Activated naive CD8-positive, alpha-beta T cell treated with anti-CD3 and anti-CD28 coated beads, Interleukin-2, amount 10 ng/mL, durations not matched to agents 7 days and 5 days (primary cell): ENCODE results near the gene EML1. TPM values are rescaled to one million over a fixed set of nuclear protein-coding genes. Genes with fewer than 3 reads are reported as not detected.

Experiments used
- ATAC-seq: fragments of 150-1000 bp; cut with Tn5 transposase; one replicate; pipeline ENCODE4 v1.10.0; 2021; ENCODE audit warnings: low read depth, moderate library complexity
- POLR2A ChIA-PET: fragments of 350-600 bp; sonication (Branson Sonifier 250); formaldehyde crosslinking; loops from one replicate; lab custom pipeline; 2021; ENCODE audit warnings: antibody characterized with exemption; lab: Charles Lee
- DNase-seq: peaks from one replicate; pipeline ENCODE4 v3.0.0; 2021
- H3K27ac Mint-ChIP-seq: one replicate; pipeline ENCODE4 v1.8.0; 2022; ENCODE audit warnings: mild to moderate bottlenecking, mixed read lengths
- H3K27me3 Mint-ChIP-seq: one replicate; pipeline ENCODE4 v1.8.0; 2022; ENCODE audit warnings: mild to moderate bottlenecking, moderate library complexity, mixed read lengths
- H3K36me3 Mint-ChIP-seq: one replicate; pipeline ENCODE4 v1.8.0; 2021; ENCODE audit warnings: mild to moderate bottlenecking, mixed read lengths
- H3K4me1 Mint-ChIP-seq: one replicate; pipeline ENCODE4 v1.8.0; 2021; ENCODE audit warnings: mixed read lengths
- H3K4me3 Mint-ChIP-seq: one replicate; pipeline ENCODE4 v1.8.0; 2022; ENCODE audit warnings: mild to moderate bottlenecking, moderate library complexity, mixed read lengths
- H3K9me3 Mint-ChIP-seq: one replicate; pipeline ENCODE4 v1.8.0; 2021; ENCODE audit warnings: mixed read lengths
- total RNA-seq, 2 experiments: library from RNA; stranded (reverse); gene quantifications; one replicate each; pipeline ENCODE4 v1.2.3, GENCODE V29; 2021

EML1 gene
- total RNA-seq, 2 experiments from 2014 or later: 0.69 TPM; not detected in 1

DNA sequence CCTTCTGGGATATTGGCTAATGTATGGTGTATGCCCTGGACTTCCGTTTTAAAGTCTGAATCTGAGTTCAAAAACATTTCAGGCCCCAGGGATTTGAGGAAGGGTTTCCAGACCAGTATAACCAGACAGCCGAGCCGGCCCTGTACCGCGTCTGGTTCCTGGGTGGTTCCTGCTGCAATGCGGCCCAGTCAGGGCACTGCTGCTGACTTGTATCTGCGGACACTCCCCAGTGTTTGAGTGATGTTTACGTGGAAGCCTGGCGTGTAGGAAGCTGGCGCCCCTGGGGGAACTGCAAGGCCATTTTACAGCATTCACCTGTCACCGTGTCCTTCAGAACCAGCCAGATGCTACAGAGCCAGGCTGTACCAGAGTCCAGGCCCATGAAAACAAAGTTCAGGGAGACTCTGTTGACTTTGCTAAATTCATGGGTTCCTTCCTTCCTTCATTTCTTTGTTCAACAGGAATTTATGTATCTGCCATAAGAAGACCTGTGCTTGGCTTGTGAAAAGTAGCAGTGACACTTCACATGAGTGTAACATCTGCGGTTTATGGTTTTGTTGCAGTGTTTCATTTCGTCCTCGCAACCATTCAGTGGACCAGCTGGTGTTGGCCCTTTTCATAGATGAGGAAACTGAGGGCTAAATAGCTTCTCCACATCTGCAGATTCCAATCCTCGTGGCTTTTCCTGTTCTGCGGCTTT is 16.8 kb downstream of the EML1 start:
- Mint-ChIP-seq H3K27me3 (peaks cover 48% of the 10 kb centered on the region), H3K4me1 (no peaks in the 10 kb centered on the region), H3K36me3 (no peaks in the 10 kb centered on the region), H3K4me3 (no peak overlapping the region), H3K9me3 (no peaks in the 10 kb centered on the region), H3K27ac (no peak overlapping the region)
- no peak for DNase-seq
- no peak for ATAC-seq
- POLR2A ChIA-PET: no interaction called here

GRCh38 chr14:99810559-99810874 is 17.3 kb downstream of the EML1 start:
- POLR2A ChIA-PET: no interaction called here
- H3K4me3 Mint-ChIP-seq: no peak overlapping the region
- DNase-seq (no peak), ATAC-seq (no peak)
- peaks cover 46% of the 10 kb centered on the region for H3K27me3 Mint-ChIP-seq
- no peaks in the 10 kb centered on the region for H3K36me3 Mint-ChIP-seq
- H3K4me1 Mint-ChIP-seq: no peaks in the 10 kb centered on the region
- H3K9me3 Mint-ChIP-seq: no peaks in the 10 kb centered on the region
- no peak overlapping the region for H3K27ac Mint-ChIP-seq

DNA sequence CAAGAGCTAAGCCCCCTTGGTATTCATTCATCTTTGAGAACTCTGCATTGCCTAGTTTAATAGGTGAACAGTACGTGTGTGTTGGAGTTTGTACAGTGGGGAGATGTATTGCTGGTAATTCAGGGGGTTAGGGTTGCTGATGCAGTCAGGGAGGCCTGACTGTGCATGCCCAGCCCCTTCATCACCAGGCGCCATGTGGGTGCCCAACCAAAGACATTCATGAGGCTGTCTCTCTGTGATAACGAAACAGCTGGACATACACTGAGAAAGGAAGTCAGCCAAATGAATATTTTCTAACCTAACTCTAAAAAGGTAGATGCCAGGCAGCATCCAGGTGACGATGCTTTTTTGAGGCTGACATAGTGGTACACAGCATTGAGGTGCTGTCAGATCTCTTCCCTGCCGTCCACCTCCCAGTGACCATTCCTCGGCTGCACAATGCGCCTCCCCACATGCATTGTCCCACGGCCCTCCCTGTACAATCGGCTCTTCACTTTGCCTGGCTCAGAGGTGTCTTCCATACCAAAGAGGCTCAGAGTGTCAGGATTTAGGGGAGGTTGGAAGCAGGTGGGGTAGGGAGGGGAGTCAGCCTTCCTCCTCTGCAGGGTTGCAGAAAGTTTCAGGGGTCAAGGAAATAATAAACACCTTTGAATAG is 19.0 kb downstream of the EML1 start:
- POLR2A ChIA-PET: no interaction called here
- DNase-seq: no peak
- Mint-ChIP-seq H3K27ac (no peak overlapping the region), H3K36me3 (no peaks in the 10 kb centered on the region), H3K27me3 (peaks cover 40% of the 10 kb centered on the region), H3K9me3 (no peaks in the 10 kb centered on the region), H3K4me1 (no peaks in the 10 kb centered on the region), H3K4me3 (no peak overlapping the region)
- no peak for ATAC-seq

DNA sequence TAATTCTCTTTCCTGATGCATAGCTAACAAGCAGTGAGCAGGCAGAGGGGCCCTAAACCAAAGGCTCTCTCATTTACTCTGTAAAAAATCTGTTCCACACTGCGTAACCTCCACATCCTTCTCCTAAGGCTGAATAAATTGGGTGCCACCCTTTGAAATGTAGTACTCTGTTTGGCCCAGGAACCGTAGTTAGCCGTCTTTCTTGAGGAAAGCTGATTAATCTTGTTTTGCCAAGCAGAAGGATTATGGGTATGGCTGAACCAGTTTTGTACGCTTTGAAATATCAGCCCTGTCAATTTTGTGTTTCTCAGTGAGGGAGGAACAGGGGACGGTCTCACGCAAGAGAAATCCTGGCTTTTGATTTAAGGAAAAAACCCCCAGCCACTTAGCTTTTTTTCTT is 19.7 kb downstream of the EML1 start:
- Mint-ChIP-seq H3K27ac (no peak overlapping the region), H3K4me1 (no peaks in the 10 kb centered on the region), H3K4me3 (no peak overlapping the region), H3K9me3 (no peaks in the 10 kb centered on the region), H3K36me3 (no peaks in the 10 kb centered on the region), H3K27me3 (peaks cover 42% of the 10 kb centered on the region)
- no peak for ATAC-seq
- no peak for DNase-seq
- POLR2A ChIA-PET: no interaction called here

DNA sequence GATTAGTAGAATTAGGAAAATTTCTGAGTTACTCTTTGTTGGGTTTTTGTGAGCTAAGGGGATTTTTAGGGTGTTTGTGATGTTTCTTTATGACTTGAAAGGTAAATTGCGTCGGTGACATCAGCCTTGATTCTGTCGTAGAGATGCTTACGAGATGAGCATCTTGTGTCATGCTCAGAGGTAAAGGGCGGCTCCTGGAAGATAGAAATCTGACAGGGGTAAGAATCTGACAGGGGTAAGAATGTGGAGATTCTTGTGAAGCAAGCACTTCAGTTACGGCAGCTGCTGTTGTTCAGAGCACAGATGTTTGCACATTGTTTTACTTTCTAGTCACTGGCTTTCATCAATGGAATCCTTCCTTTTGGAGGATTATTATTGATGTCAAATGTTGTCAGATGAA is 22.5 kb downstream of the EML1 start:
- no peak for DNase-seq
- POLR2A ChIA-PET: no interaction called here

DNA sequence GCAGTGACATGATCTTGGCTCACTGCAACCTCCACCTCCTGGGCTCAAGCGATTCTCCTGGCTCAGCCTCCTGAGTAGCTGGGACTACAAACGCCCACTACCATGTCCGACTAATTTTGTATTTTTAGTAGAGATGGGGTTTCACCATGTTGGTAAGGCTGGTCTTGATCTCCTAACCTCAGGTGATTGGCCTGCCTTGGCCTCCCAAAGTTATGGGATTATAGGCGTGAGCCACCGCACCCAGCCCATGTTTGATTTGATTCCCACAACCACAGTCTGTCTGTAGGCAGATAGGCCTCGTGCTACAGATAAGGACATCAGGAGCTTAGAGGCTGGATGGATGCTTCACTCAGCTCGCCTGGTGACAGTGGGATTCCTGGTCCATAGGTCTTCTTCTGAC is 23.0 kb downstream of the EML1 start:
- POLR2A ChIA-PET: no interaction called here
- Mint-ChIP-seq H3K9me3 (no peaks in the 10 kb centered on the region), H3K4me3 (no peak overlapping the region), H3K27me3 (peaks cover 54% of the 10 kb centered on the region), H3K27ac (no peak overlapping the region), H3K4me1 (peaks cover 4% of the 10 kb centered on the region), H3K36me3 (no peaks in the 10 kb centered on the region)
- DNase-seq: no peak
- no peak for ATAC-seq

More for the DNA sequence above, 22.5 kb downstream of the EML1 start:
- no peak for ATAC-seq
- Mint-ChIP-seq H3K4me3 (no peak overlapping the region), H3K9me3 (no peaks in the 10 kb centered on the region), H3K27me3 (peaks cover 52% of the 10 kb centered on the region), H3K27ac (no peak overlapping the region), H3K36me3 (no peaks in the 10 kb centered on the region), H3K4me1 (peaks cover 4% of the 10 kb centered on the region)

GRCh38 chr14:99816642-99817041 is 23.4 kb downstream of the EML1 start:
- no peak overlapping the region for H3K4me3 Mint-ChIP-seq
- no peaks in the 10 kb centered on the region for H3K36me3 Mint-ChIP-seq
- H3K9me3 Mint-ChIP-seq: no peaks in the 10 kb centered on the region
- DNase-seq (no peak), ATAC-seq (no peak)
- peaks cover 7% of the 10 kb centered on the region for H3K4me1 Mint-ChIP-seq
- no peak overlapping the region for H3K27ac Mint-ChIP-seq
- POLR2A ChIA-PET: no interaction called here
- H3K27me3 Mint-ChIP-seq: peaks cover 55% of the 10 kb centered on the region

GRCh38 chr14:99817331-99817730 is 24.1 kb downstream of the EML1 start:
- H3K36me3 Mint-ChIP-seq: no peaks in the 10 kb centered on the region
- no peak for ATAC-seq
- H3K9me3 Mint-ChIP-seq: no peaks in the 10 kb centered on the region
- H3K27ac Mint-ChIP-seq: no peak overlapping the region
- no peak for DNase-seq
- POLR2A ChIA-PET: no interaction called here
- no peak overlapping the region for H3K4me3 Mint-ChIP-seq
- H3K27me3 Mint-ChIP-seq: peaks cover 55% of the 10 kb centered on the region
- peaks cover 12% of the 10 kb centered on the region for H3K4me1 Mint-ChIP-seq

- Mint-ChIP-seq H3K36me3 (no peaks in the 10 kb centered on the region), H3K27ac (no peak overlapping the region), H3K4me3 (no peak overlapping the region), H3K4me1 (peaks cover 12% of the 10 kb centered on the region), H3K27me3 (peaks cover 55% of the 10 kb centered on the region), H3K9me3 (no peaks in the 10 kb centered on the region)
- DNase-seq: no peak
- POLR2A ChIA-PET: no interaction called here
- no peak for ATAC-seq
Measured at GRCh38 chr14:99818503-99819036, 25.4 kb downstream of the EML1 start.

DNA sequence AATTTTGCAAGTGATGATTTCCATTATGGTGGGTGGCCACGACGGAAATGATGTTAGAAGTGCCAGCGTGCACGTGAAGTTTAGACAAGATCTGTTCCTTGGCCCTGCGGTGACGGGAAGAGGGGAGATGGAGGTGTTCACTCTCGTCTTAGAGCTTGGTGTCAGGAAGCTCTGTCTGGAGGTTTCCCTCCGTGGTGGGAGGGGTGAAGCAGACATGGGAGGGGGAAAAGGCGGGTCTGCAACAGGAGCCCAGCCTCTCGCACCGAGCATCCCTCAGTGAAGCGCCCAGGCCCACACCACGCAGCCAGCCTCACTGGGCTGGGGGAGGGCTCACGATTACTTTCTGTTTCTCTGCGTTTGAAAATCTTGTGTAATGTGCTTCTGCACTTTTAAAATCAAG is 26.3 kb downstream of the EML1 start:
- POLR2A ChIA-PET: no interaction called here
- peaks cover 57% of the 10 kb centered on the region for H3K27me3 Mint-ChIP-seq
- peak overlapping the region; percentile 35 for H3K4me3 Mint-ChIP-seq
- no peak for DNase-seq
- no peaks in the 10 kb centered on the region for H3K36me3 Mint-ChIP-seq
- ATAC-seq: peak; percentile 39
- H3K4me1 Mint-ChIP-seq: peaks cover 12% of the 10 kb centered on the region
- H3K9me3 Mint-ChIP-seq: no peaks in the 10 kb centered on the region
- no peak overlapping the region for H3K27ac Mint-ChIP-seq

DNA sequence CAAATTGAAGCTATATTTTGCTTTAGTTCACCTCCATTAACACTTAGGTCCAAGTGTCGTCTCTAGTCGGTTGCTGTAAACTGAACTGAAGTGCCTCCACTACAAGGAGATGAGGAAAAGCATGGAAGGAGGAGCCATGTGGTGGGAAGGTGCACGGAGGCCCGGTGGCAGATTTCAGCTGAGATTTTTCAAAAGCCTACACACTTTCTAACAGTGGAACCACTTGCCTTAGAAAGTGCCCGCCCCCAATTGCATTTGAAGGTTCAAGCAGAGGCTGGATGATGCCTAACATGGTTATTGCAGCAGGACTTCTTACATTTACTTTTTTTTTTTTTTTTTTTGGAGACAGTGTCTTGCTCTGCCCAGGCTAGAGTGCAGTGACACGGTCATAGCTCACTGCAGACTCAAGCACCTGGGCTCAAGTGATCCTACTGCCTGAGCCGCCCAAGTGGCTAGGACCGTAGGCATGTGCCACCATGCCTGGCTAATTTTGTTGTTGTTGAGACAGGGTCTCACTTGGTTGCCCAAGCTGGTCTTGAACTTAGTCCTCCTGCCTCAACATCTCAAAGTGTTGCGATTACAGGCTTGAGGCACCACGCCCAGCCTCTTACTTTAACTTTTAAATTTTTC is 27.6 kb downstream of the EML1 start:
- DNase-seq (no peak), ATAC-seq (no peak)
- H3K4me1 Mint-ChIP-seq: peaks cover 12% of the 10 kb centered on the region
- no peak overlapping the region for H3K4me3 Mint-ChIP-seq
- H3K27me3 Mint-ChIP-seq: peaks cover 52% of the 10 kb centered on the region
- POLR2A ChIA-PET: interaction anchor here (0.8 kb wide), 1 partner anchor 27 kb away, joined by 3 read pairs; the partner anchor contains the start of gene EML1
- no peak overlapping the region for H3K27ac Mint-ChIP-seq
- H3K36me3 Mint-ChIP-seq: no peaks in the 10 kb centered on the region
- H3K9me3 Mint-ChIP-seq: no peaks in the 10 kb centered on the region

DNA sequence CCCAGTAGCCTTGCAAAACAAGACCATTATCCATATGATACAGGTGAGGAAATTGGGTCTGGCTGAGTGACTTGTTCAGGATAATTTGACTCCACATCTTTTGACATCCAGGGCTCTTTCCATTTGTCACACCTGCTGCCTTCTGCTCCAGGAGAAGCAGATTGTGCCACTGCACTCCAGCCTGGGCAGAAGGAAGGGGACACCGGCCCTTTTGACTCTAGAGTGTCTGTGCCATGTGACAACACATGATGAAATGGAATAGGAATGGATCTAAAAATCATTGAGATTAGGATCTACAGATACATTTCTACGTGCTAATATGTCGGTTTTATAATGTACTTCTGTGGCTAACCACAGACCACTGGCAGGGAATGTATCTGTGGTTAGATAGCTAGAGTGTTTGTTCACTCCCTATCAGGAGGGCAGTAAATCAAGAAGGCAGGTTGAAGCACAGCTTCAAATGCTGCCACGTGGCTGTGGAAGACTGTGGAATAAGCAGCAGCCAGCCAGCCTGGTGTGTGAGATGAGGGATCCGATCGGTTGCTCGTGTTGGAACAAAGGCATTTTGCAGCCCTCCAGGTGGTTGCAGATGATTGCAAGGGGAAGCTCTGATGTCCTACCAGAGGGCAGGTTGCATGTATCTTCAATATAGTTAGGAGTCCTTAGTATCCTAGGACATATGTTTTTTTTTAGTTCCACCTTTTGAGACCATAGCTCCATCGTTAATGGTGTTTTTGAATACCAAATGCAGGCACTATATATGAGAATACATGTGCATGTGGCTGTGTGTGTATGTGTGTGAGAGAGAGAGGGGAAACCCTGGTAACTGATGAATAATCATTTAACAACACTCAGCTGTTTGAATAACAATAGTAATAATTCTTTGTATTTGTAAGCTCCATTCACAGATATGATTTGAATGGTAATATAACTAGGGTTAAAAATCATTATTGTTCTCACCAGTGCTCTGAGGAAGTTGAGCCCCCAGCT is 28.6 kb downstream of the EML1 start:
- Mint-ChIP-seq H3K9me3 (no peaks in the 10 kb centered on the region), H3K4me3 (no peak overlapping the region), H3K4me1 (peaks cover 12% of the 10 kb centered on the region), H3K36me3 (no peaks in the 10 kb centered on the region), H3K27ac (no peak overlapping the region), H3K27me3 (peaks cover 52% of the 10 kb centered on the region)
- DNase-seq (no peak), ATAC-seq (no peak)
- POLR2A ChIA-PET: no interaction called here
